ENCODE data around the gene JAK3. TPM values are rescaled to one million over a fixed set of nuclear protein-coding genes. Genes with fewer than 3 reads are reported as not detected.
A peak's percentile ranks its signal among the peaks of the same experiment; 100 is the strongest.

The JAK3 gene
- total and polyA plus RNA-seq, 2 of the 13 experiments (the other 11 are each of a cell fraction or from before 2014, with no cell fraction given), result 3.4 to 18.6 TPM

DNA sequence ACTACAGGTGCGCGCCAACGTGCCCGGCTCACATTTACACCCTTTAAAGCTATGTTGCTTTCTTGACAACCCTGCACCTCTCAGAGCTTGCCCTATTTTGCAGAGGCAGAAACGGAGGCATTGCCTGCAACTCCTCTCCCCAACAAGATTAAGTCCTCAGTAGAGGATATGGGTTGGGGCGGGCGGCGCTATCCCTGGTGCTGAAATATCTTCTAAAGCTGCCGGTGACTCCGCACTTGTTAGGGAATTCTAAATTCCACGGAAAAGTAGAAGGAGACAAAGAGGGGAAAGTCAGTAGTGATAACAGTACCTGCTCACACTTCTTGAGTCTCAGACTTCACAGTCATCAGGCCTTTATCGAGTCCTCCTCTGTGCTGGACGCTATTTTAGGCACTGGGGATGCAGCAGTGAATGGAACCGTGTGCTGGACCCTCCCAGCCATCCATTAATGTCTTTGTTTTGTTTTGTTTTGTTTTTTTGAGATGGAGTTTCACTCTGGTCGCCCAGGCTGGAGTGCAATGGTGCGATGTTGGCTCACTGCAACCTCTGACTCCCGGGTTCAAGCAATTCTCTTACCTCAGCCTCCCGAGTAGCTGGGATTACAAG lies 41.9 kb upstream of the JAK3 start (continued):
- TF ChIP-seq ZNF446 (CRISPR knock-in tag; IDR thresholded peaks at IDR 0.05) (peak; percentile 63; the same call in 1 of the 2 replicates), ZNF766 (CRISPR knock-in tag; IDR thresholded peaks at IDR 0.05; ENCODE audit: borderline replicate concordance) (peak; percentile 64; the same call in 1 of the 2 replicates), ONECUT2 (CRISPR knock-in tag; IDR thresholded peaks at IDR 0.05) (no peak), ZNF772 (CRISPR knock-in tag; IDR thresholded peaks at IDR 0.05) (peak; percentile 51; the same call in 1 of the 2 replicates), ZNF121 (CRISPR knock-in tag; IDR thresholded peaks at IDR 0.05) (0 out of 2 replicates have a peak, but pooled peaks have one; percentile 15), ZMYM4 (CRISPR knock-in tag; IDR thresholded peaks at IDR 0.05) (0 out of 2 replicates have a peak, but pooled peaks have one; percentile 16), ZNF329 (CRISPR knock-in tag; IDR thresholded peaks at IDR 0.05; ENCODE audit: low read depth) (no peak), AGO1 (IDR thresholded peaks at IDR 0.05; ENCODE audit: low read depth, low read length, poor library complexity, severe bottlenecking) (no peak), SAP130 (CRISPR knock-in tag; IDR thresholded peaks at IDR 0.05; ENCODE audit: low read depth) (peak; percentile 55), KDM5B (CRISPR knock-in tag; IDR thresholded peaks at IDR 0.05; ENCODE audit: borderline replicate concordance) (0 out of 2 replicates have a peak, but pooled peaks have one; percentile 32), ZNF232 (CRISPR knock-in tag; IDR thresholded peaks at IDR 0.05; ENCODE audit: borderline replicate concordance) (peak; percentile 91; the same call in 1 of the 2 replicates), FLYWCH1 (CRISPR knock-in tag; IDR thresholded peaks at IDR 0.05) (no peak), ZNF430 (CRISPR knock-in tag; IDR thresholded peaks at IDR 0.05) (peak; percentile 61; the same call in 1 of the 2 replicates), ZNF12 (CRISPR knock-in tag; IDR thresholded peaks at IDR 0.05) (no peak), ZNF33A (CRISPR knock-in tag; IDR thresholded peaks at IDR 0.05; ENCODE audit: borderline replicate concordance) (no peak), ZNF557 (CRISPR knock-in tag; IDR thresholded peaks at IDR 0.05) (peak; percentile 81; the same call in 1 of the 2 replicates), KLF16 (CRISPR knock-in tag; IDR thresholded peaks at IDR 0.05) (peak in 1 of 2 experiments; percentile 78; a peak in 2 of 4 replicates)
- TF ChIP-seq, protein P1, sequence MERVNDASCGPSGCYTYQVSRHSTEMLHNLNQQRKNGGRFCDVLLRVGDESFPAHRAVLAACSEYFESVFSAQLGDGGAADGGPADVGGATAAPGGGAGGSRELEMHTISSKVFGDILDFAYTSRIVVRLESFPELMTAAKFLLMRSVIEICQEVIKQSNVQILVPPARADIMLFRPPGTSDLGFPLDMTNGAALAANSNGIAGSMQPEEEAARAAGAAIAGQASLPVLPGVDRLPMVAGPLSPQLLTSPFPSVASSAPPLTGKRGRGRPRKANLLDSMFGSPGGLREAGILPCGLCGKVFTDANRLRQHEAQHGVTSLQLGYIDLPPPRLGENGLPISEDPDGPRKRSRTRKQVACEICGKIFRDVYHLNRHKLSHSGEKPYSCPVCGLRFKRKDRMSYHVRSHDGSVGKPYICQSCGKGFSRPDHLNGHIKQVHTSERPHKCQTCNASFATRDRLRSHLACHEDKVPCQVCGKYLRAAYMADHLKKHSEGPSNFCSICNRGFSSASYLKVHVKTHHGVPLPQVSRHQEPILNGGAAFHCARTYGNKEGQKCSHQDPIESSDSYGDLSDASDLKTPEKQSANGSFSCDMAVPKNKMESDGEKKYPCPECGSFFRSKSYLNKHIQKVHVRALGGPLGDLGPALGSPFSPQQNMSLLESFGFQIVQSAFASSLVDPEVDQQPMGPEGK (CRISPR knock-in tag; IDR thresholded peaks at IDR 0.05), result peak; percentile 40; the same call in 1 of the 2 replicates
- TF ChIP-seq, protein P2, sequence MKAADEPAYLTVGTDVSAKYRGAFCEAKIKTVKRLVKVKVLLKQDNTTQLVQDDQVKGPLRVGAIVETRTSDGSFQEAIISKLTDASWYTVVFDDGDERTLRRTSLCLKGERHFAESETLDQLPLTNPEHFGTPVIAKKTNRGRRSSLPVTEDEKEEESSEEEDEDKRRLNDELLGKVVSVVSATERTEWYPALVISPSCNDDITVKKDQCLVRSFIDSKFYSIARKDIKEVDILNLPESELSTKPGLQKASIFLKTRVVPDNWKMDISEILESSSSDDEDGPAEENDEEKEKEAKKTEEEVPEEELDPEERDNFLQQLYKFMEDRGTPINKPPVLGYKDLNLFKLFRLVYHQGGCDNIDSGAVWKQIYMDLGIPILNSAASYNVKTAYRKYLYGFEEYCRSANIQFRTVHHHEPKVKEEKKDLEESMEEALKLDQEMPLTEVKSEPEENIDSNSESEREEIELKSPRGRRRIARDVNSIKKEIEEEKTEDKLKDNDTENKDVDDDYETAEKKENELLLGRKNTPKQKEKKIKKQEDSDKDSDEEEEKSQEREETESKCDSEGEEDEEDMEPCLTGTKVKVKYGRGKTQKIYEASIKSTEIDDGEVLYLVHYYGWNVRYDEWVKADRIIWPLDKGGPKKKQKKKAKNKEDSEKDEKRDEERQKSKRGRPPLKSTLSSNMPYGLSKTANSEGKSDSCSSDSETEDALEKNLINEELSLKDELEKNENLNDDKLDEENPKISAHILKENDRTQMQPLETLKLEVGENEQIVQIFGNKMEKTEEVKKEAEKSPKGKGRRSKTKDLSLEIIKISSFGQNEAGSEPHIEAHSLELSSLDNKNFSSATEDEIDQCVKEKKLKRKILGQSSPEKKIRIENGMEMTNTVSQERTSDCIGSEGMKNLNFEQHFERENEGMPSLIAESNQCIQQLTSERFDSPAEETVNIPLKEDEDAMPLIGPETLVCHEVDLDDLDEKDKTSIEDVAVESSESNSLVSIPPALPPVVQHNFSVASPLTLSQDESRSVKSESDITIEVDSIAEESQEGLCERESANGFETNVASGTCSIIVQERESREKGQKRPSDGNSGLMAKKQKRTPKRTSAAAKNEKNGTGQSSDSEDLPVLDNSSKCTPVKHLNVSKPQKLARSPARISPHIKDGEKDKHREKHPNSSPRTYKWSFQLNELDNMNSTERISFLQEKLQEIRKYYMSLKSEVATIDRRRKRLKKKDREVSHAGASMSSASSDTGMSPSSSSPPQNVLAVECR (CRISPR knock-in tag; IDR thresholded peaks at IDR 0.05; ENCODE audit: borderline replicate concordance), result peak; percentile 38; the same call in 1 of the 2 replicates
- TF ChIP-seq, protein P3, sequence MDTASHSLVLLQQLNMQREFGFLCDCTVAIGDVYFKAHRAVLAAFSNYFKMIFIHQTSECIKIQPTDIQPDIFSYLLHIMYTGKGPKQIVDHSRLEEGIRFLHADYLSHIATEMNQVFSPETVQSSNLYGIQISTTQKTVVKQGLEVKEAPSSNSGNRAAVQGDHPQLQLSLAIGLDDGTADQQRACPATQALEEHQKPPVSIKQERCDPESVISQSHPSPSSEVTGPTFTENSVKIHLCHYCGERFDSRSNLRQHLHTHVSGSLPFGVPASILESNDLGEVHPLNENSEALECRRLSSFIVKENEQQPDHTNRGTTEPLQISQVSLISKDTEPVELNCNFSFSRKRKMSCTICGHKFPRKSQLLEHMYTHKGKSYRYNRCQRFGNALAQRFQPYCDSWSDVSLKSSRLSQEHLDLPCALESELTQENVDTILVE (CRISPR knock-in tag; IDR thresholded peaks at IDR 0.05), result peak; percentile 57; the same call in 1 of the 2 replicates
- TF ChIP-seq, protein P4, sequence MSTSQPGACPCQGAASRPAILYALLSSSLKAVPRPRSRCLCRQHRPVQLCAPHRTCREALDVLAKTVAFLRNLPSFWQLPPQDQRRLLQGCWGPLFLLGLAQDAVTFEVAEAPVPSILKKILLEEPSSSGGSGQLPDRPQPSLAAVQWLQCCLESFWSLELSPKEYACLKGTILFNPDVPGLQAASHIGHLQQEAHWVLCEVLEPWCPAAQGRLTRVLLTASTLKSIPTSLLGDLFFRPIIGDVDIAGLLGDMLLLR (CRISPR knock-in tag; IDR thresholded peaks at IDR 0.05), result no peak
